Endothelial cell of umbilical vein (primary cell): ENCODE results near the gene ZMIZ1. TPM values are rescaled to one million over a fixed set of nuclear protein-coding genes. Genes with fewer than 3 reads are reported as not detected.

Experiments used
- BruUV-seq: library from RNA; stranded (reverse); fragments of 400-500 nt; replicated peaks from 2 replicates; lab custom pipeline; 2021; lab: Mats Ljungman, UMichigan
- CTCF ChIA-PET: fragments of 300-600, 350-600 bp; sonication (Branson Sonifier 250); formaldehyde crosslinking; loops from one replicate; lab custom pipeline; 2021; ENCODE audit warnings: antibody characterized with exemption, inconsistent platforms; lab: Charles Lee
- POLR2A ChIA-PET: fragments of 300-600, 350-600 bp; sonication (Branson Sonifier 250); formaldehyde crosslinking; loops from one replicate; lab custom pipeline; 2021; ENCODE audit warnings: antibody characterized with exemption, inconsistent platforms; lab: Charles Lee
- DNase-seq: peaks from one replicate; pipeline ENCODE4 v3.0.0-alpha.2; 2011; ENCODE audit warnings: low read depth, low spot score
- FAIRE-seq: peaks from 2 replicates; lab custom pipeline; 2011; peaks lifted over from hg19 to GRCh38; lab: Jason Lieb, UNC
- H2AFZ ChIP-seq: 2 replicates; pipeline ENCODE4 v1.6.0; 2012; ENCODE audit warnings: low read depth, low read length, control low read depth, inconsistent platforms
- H3K27ac ChIP-seq: 2 replicates; pipeline ENCODE4 v1.5.1; 2011; ENCODE audit warnings: low read depth, mild to moderate bottlenecking, control low read depth, low read length, moderate library complexity; ENCODE audit not compliant: insufficient read depth
- H3K27me3 ChIP-seq, 2 experiments: 2 replicates each; pipeline versions ENCODE4 v1.6.0 to v1.6.1; 2011; ENCODE audit warnings: low read length in 2 of 2, mixed read lengths in 1 of 2; ENCODE audit not compliant: control insufficient read depth in 2 of 2, insufficient read depth in 2 of 2
- H3K36me3 ChIP-seq, 2 experiments: 2 replicates in 1 of 2; 3 replicates in 1 of 2; pipeline ENCODE4 v1.5.1; 2011; ENCODE audit warnings: low read length in 2 of 2, mild to moderate bottlenecking in 1 of 2, moderate library complexity in 1 of 2; ENCODE audit not compliant: control insufficient read depth in 2 of 2, insufficient read depth in 2 of 2; ENCODE audit errors: extremely low read depth in 1 of 2
- H3K4me1 ChIP-seq: 3 replicates; pipeline ENCODE4 v1.5.1; 2011; ENCODE audit warnings: mild to moderate bottlenecking, low read length; ENCODE audit not compliant: control insufficient read depth, insufficient read depth; ENCODE audit errors: extremely low read depth
- H3K4me2 ChIP-seq: 2 replicates; pipeline ENCODE4 v1.6.1; 2011; ENCODE audit warnings: low read length, control low read depth, mixed read lengths; ENCODE audit not compliant: insufficient read depth
- H3K4me3 ChIP-seq, 3 experiments: fragments of 200-600 bp in 1 of 3; sonication (generic), shearing (Covaris generic) in 1 of 3; replicated peaks in 1 of 3; 2 replicates each; pipeline ENCODE4 v1.5.1; 2011 to 2016; ENCODE audit warnings: control low read depth in 3 of 3, low read length in 3 of 3, mild to moderate bottlenecking in 2 of 3, inconsistent platforms in 1 of 3, low read depth in 1 of 3, moderate library complexity in 1 of 3; ENCODE audit not compliant: insufficient read depth in 1 of 3
- H3K79me2 ChIP-seq: 2 replicates; pipeline ENCODE4 v1.6.0; 2012; ENCODE audit warnings: low read length, inconsistent platforms; ENCODE audit not compliant: control insufficient read depth, insufficient read depth
- H3K9ac ChIP-seq: replicated peaks from 2 replicates; pipeline ENCODE3; 2011; ENCODE audit warnings: low read length, control low read depth; ENCODE audit not compliant: insufficient read depth; ENCODE audit errors: extremely low read depth
- H3K9me1 ChIP-seq: replicated peaks from 3 replicates; pipeline ENCODE4 v1.6.0; 2011; ENCODE audit warnings: mild to moderate bottlenecking, low read length; ENCODE audit not compliant: control insufficient read depth, insufficient read depth; ENCODE audit errors: extremely low read depth
- H3K9me3 ChIP-seq: replicated peaks from 2 replicates; pipeline ENCODE4 v1.5.1; 2012; ENCODE audit warnings: low read length, inconsistent platforms; ENCODE audit not compliant: control insufficient read depth, insufficient read depth
- H4K20me1 ChIP-seq: replicated peaks from 2 replicates; pipeline ENCODE3; 2011; ENCODE audit warnings: mild to moderate bottlenecking, low read length; ENCODE audit not compliant: control insufficient read depth, insufficient read depth; ENCODE audit errors: extremely low read depth
- CTCF ChIP-seq, 2 donors: IDR thresholded peaks; 1 replicate in 1 of 2; 2 replicates in 1 of 2; pipeline ENCODE4 v1.5.1; 2011; ENCODE audit warnings: low read length in 2 of 2, mild to moderate bottlenecking in 2 of 2, moderate library complexity in 2 of 2, control low read depth in 1 of 2, inconsistent platforms in 1 of 2, low read depth in 1 of 2; ENCODE audit not compliant: insufficient read depth in 1 of 2; ENCODE audit errors: extremely low read depth in 1 of 2
- EZH2 ChIP-seq: IDR thresholded peaks from 2 replicates; pipeline ENCODE4 v1.6.1; 2012; ENCODE audit warnings: borderline replicate concordance, low read depth, mild to moderate bottlenecking, moderate library complexity, low read length, inconsistent platforms; ENCODE audit not compliant: severe bottlenecking
- FOS ChIP-seq: IDR thresholded peaks from 2 replicates; pipeline ENCODE4 v1.6.1; 2011; ENCODE audit warnings: mild to moderate bottlenecking, low read length, moderate library complexity, borderline replicate concordance; ENCODE audit not compliant: insufficient read depth
- GATA2 ChIP-seq: IDR thresholded peaks from 2 replicates; pipeline ENCODE4 v1.7.0; 2011; ENCODE audit warnings: low read depth, mild to moderate bottlenecking, moderate library complexity, mixed read lengths, low read length; ENCODE audit not compliant: insufficient read length, insufficient read depth
- JUN ChIP-seq: IDR thresholded peaks from 2 replicates; pipeline ENCODE4 v1.6.1; 2011; ENCODE audit warnings: borderline replicate concordance, low read depth; ENCODE audit not compliant: insufficient read length, insufficient read depth
- MAX ChIP-seq: IDR thresholded peaks from 2 replicates; pipeline ENCODE4 v1.6.1; 2011; ENCODE audit not compliant: insufficient read depth, insufficient read length
- MYC ChIP-seq: IDR thresholded peaks from one replicate; pipeline ENCODE4 v1.6.1; 2011; ENCODE audit warnings: mild to moderate bottlenecking, low read depth, low read length
- POLR2A ChIP-seq: IDR thresholded peaks from 2 replicates; pipeline ENCODE4 v1.6.1; 2012; ENCODE audit warnings: low read depth, mild to moderate bottlenecking, control low read depth, low read length
- POLR2AphosphoS5 ChIP-seq: IDR thresholded peaks from 2 replicates; pipeline ENCODE4 v1.6.1; 2012; ENCODE audit warnings: low read depth, mild to moderate bottlenecking, control low read depth, low read length, moderate library complexity; ENCODE audit not compliant: insufficient read depth
- dilution Hi-C: fragments of 300-500 bp; cut with MboI; formaldehyde crosslinking; loops from one replicate; pipeline ENCODE4 v1.15.0; 2019; ENCODE audit warnings: low sequenced_read_pairs; ENCODE audit not compliant: extremely low pct_ligation_motif_present
- intact Hi-C: fragments of 100-400 bp; cut with micrococcal nuclease; formaldehyde crosslinking; loops from one replicate; pipeline ENCODE4 v1.10.0; 2022
- polyA plus RNA-seq, 4 experiments: library from polyadenylated mRNA; depleted of rRNA in 3 of 4; stranded (reverse) in 3 of 4; unstranded in 1 of 4; fragments of >200 nt; gene quantifications; 2 replicates each; pipeline versions ENCODE4 v1.2.1 to v1.2.3, GENCODE V29; 2011 to 2012; ENCODE audit warnings: missing spikeins in 1 of 4
- total RNA-seq: library from RNA; stranded (reverse); gene quantifications from 2 replicates; pipeline ENCODE4 v1.2.3, GENCODE V29; 2021

The ZMIZ1 gene
- total and polyA plus RNA-seq, 2 donors (not counting 3 experiments of a cell fraction or from before 2014, with no cell fraction given): 12.5 to 46.7 TPM

DNA sequence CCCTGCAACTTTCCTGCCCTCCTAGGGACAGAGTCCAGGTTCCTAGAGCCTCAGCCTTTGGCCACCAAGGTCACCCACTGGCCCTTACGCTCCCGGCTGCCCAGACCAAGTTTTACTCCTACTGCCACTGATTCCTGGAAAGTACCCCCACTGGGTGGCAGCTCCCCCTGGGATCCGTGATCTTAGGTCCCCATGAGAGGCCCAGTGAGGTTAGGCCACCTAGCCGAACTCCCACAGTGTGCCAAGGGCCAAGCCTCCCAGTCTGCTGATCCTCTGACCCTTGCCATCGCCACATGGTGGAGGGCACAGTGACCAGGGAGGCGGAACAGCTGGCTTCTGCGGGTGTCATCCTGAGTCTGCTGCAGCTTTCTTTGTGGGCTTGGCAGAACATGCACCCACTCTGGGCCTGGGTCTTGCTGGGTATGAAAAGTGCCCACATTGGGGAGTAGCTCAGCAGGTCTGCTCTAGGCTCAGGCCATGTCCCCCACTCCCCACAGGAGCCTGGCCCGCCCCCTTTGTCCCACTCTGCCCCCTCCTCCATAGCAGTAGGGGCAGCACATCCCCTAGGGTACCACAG lies 238.0 kb downstream of the ZMIZ1 start:
- no peaks in the 10 kb centered on the region for H3K27me3 ChIP-seq
- no peak overlapping the region for H3K9ac ChIP-seq
- CTCF ChIA-PET: no interaction called here
- H3K4me2 ChIP-seq: no peak overlapping the region
- no peaks in the 10 kb centered on the region for H3K4me1 ChIP-seq
- TF ChIP-seq MYC (no peak), EZH2 (no peak), JUN (no peak), GATA2 (no peak)
- no peak overlapping the region for H3K27ac ChIP-seq
- POLR2A ChIA-PET: no interaction called here
- H3K4me3 ChIP-seq: no peak overlapping the region
- H3K79me2 ChIP-seq: no peaks in the 10 kb centered on the region
- intact Hi-C loops: no loop called here
- FAIRE-seq (no peak), DNase-seq (no peak)
- dilution Hi-C loops: no loop called here
- H3K36me3 ChIP-seq: peaks cover 7 to 81% of the 10 kb centered on the region in 2 experiments
- no peaks in the 10 kb centered on the region for H4K20me1 ChIP-seq
- H2AFZ ChIP-seq: no peak overlapping the region
- no peaks in the 10 kb centered on the region for H3K9me1 ChIP-seq
- H3K9me3 ChIP-seq: no peaks in the 10 kb centered on the region
- BruUV-seq: no TSS peak

DNA sequence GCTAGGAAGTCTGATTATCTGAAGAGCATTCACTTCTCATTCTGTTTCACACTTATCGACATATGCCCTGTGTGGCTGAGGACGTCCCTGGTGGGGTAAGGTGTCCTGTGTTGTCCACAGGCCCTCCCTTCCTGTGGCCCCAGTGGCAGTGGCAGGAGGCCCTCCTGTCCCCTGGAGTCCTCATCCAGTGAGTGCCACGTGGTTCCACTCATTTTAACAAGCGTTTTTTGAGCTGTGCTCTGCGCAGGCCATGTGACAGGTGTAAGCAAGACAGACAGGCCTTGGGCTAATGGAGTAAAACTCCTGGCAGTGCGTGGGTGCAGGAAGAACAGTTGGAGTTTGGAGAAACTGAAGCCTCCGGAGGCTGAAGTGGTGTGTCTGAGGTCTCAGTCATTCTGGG lies 239.2 kb downstream of the ZMIZ1 start:
- FAIRE-seq: no peak
- ChIA-PET POLR2A (no interaction called here), CTCF (no interaction called here)
- dilution Hi-C loops (no loop called here), intact Hi-C loops (no loop called here)
- H3K4me2 ChIP-seq: no peak overlapping the region
- BruUV-seq: no TSS peak
- no peak overlapping the region for H2AFZ ChIP-seq
- no peaks in the 10 kb centered on the region for H3K9me3 ChIP-seq
- no peak overlapping the region for H3K9ac ChIP-seq
- no peaks in the 10 kb centered on the region for H3K4me1 ChIP-seq
- H3K36me3 ChIP-seq: peaks cover 11 to 81% of the 10 kb centered on the region in 2 experiments
- no peaks in the 10 kb centered on the region for H3K9me1 ChIP-seq
- no peak overlapping the region for H3K4me3 ChIP-seq
- TF ChIP-seq POLR2AphosphoS5: no peak
- no peak for TF ChIP-seq CTCF (IDR thresholded peaks at IDR 0.05; ENCODE audit: extremely low read depth in 1 of 2, insufficient read depth in 1 of 2, low read depth in 1 of 2, low read length in 2 of 2)
- no peak for TF ChIP-seq GATA2
- TF ChIP-seq JUN: no peak
- no peak for TF ChIP-seq MAX
- TF ChIP-seq FOS: no peak
- TF ChIP-seq MYC: no peak
- TF ChIP-seq EZH2: no peak
- no peak for TF ChIP-seq POLR2A
- no peak for DNase-seq
- H4K20me1 ChIP-seq: no peaks in the 10 kb centered on the region
- H3K27ac ChIP-seq: no peak overlapping the region
- H3K27me3 ChIP-seq: no peaks in the 10 kb centered on the region
- H3K79me2 ChIP-seq: no peaks in the 10 kb centered on the region
